ENCODE measurements around the gene GIMAP5.

The GIMAP5 gene

DNA sequence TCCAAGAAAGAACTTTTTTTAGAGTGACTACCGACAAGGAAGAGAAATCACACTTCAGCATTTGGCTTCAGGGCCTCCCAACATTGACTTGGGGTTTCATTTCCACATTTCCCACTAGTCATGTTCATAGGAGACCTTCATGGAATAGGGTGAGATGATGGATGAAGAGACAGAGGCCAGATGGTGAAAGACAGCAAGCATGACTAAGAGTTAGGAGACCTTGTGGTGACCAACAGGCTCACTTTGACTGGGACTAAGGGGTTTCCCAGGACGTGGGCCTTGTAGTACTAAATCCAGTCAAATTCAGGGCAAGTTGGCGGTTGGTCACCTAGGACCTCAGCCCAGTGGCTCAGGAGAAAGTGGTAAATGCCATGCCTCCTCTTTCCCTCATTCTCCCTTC is 3.0 kb upstream of the GIMAP5 start:
- Histone ChIP-seq H3K79me2 (ENCODE audit: insufficient read depth, low read depth) (no peaks in the 10 kb centered on the region), H3K4me2 (no peak overlapping the region), H3K4me3 (IDR thresholded peaks at IDR 0.05; ENCODE audit: insufficient read depth, low read depth, low read length) (no peak overlapping the region), H4K20me1 (ENCODE audit: insufficient read depth) (no peaks in the 10 kb centered on the region), H2AFZ (ENCODE audit: low read depth) (no peak overlapping the region), H3K4me1 (ENCODE audit: low read depth, poor library complexity, severe bottlenecking) (no peaks in the 10 kb centered on the region), H3K36me3 (ENCODE audit: insufficient read depth) (no peaks in the 10 kb centered on the region), H3K27me3 (ENCODE audit: insufficient read depth, low read depth) (no peaks in the 10 kb centered on the region), H3K27ac (no peak overlapping the region), H3K9ac (no peak overlapping the region)
- TF ChIP-seq, protein P1, sequence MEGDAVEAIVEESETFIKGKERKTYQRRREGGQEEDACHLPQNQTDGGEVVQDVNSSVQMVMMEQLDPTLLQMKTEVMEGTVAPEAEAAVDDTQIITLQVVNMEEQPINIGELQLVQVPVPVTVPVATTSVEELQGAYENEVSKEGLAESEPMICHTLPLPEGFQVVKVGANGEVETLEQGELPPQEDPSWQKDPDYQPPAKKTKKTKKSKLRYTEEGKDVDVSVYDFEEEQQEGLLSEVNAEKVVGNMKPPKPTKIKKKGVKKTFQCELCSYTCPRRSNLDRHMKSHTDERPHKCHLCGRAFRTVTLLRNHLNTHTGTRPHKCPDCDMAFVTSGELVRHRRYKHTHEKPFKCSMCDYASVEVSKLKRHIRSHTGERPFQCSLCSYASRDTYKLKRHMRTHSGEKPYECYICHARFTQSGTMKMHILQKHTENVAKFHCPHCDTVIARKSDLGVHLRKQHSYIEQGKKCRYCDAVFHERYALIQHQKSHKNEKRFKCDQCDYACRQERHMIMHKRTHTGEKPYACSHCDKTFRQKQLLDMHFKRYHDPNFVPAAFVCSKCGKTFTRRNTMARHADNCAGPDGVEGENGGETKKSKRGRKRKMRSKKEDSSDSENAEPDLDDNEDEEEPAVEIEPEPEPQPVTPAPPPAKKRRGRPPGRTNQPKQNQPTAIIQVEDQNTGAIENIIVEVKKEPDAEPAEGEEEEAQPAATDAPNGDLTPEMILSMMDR (conservative IDR thresholded peaks at IDR 0.05; ENCODE audit: low read depth, low read length): no peak

DNA sequence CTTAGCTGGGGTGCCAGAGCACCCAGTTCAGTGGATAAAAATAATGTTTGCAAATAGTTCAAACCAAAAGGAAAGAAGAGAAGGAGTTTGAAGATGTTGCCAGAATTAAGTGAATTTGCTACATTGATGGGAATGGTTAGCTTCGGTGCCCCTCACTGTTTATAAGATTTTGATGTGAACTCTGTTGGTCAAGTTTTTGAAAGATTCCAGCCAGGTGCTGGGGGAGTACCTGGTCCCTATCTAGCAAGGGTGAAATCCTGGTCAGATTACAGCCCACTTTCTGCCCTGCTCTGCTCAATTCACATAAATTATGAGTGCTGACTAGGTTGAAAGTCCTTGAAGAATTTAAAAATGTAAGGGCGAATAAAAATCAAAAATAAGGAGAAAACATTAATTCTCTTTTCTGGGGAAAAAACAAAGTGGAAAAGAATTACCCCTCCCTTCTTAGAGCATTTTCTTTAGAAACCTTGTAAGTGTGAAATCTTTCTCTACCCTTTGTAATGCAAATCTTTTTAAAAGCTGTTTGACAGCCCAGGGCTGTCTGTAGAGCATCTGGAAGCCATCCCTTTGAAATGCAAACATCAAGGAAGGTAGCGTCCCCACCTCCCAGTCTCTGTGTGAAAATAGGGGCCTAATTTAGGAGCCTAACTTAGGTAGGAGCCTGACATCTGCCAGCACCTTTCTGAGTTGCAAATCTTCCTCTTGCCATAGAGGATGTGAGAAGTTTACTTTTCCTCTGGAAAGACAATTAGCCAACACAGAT is 1.4 kb upstream of the GIMAP5 start:
- no peak overlapping the region for H3K4me3 ChIP-seq (IDR thresholded peaks at IDR 0.05; ENCODE audit: insufficient read depth, low read depth, low read length)
- no peak overlapping the region for H3K27ac ChIP-seq
- no peaks in the 10 kb centered on the region for H3K36me3 ChIP-seq (ENCODE audit: insufficient read depth)
- no peak overlapping the region for H3K4me2 ChIP-seq
- no peaks in the 10 kb centered on the region for H4K20me1 ChIP-seq (ENCODE audit: insufficient read depth)
- no peaks in the 10 kb centered on the region for H3K27me3 ChIP-seq (ENCODE audit: insufficient read depth, low read depth)
- H3K79me2 ChIP-seq (ENCODE audit: insufficient read depth, low read depth): no peaks in the 10 kb centered on the region
- H3K4me1 ChIP-seq (ENCODE audit: low read depth, poor library complexity, severe bottlenecking): no peaks in the 10 kb centered on the region
- H3K9ac ChIP-seq: no peak overlapping the region
- TF ChIP-seq, protein P1 (conservative IDR thresholded peaks at IDR 0.05; ENCODE audit: low read depth, low read length): no peak
- no peak overlapping the region for H2AFZ ChIP-seq (ENCODE audit: low read depth)

DNA sequence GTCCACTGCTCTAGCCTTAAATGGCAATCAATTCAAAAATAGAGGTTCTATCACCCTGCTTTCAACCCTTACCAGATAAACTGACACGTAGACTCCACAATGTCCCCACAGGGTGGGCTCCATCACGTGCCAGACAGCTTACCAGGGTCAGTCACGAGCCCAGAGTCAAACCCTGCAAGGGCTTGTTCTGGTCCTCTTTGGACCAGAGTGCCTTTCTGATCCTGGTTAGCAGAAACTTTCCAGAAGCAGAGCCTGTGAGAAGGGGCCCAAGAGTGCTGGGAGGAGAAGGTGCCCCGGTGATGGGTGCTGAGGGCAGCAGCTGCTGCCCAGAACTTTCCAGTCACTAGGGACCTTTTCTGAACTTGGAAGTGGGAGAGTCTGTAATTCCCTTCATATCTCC is 354 bp upstream of the GIMAP5 start:
- H3K79me2 ChIP-seq (ENCODE audit: insufficient read depth, low read depth): no peaks in the 10 kb centered on the region
- H3K4me2 ChIP-seq: no peak overlapping the region
- H3K36me3 ChIP-seq (ENCODE audit: insufficient read depth): no peaks in the 10 kb centered on the region
- H3K4me1 ChIP-seq (ENCODE audit: low read depth, poor library complexity, severe bottlenecking): no peaks in the 10 kb centered on the region
- H2AFZ ChIP-seq (ENCODE audit: low read depth): no peak overlapping the region
- H3K9ac ChIP-seq: no peak overlapping the region
- H3K27me3 ChIP-seq (ENCODE audit: insufficient read depth, low read depth): no peaks in the 10 kb centered on the region
- H3K27ac ChIP-seq: no peak overlapping the region
- no peak overlapping the region for H3K4me3 ChIP-seq (IDR thresholded peaks at IDR 0.05; ENCODE audit: insufficient read depth, low read depth, low read length)
- no peaks in the 10 kb centered on the region for H4K20me1 ChIP-seq (ENCODE audit: insufficient read depth)
- TF ChIP-seq, protein P1 (conservative IDR thresholded peaks at IDR 0.05; ENCODE audit: low read depth, low read length): no peak

DNA sequence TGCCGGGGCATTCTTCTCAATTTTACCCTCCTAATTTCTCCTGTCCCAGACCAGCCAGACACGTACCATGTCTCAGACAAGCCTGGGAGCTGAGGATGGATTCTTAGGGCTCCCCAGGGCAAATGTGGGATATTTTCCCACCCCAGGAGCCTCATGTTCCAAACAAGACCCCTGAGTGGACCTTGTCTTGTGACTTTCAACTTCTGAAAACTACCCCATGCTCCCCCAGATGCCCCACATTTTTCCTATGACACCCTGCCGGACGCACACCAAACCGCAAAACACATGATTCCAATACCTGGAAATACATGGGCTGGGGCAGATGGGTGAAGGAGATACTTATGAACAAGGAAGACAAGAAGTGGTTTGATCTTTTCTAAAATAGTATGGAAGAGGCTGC is 874 bp downstream of the GIMAP5 start:
- H3K9ac ChIP-seq: no peak overlapping the region
- H2AFZ ChIP-seq (ENCODE audit: low read depth): no peak overlapping the region
- H3K27me3 ChIP-seq (ENCODE audit: insufficient read depth, low read depth): no peaks in the 10 kb centered on the region
- TF ChIP-seq, protein P1 (conservative IDR thresholded peaks at IDR 0.05; ENCODE audit: low read depth, low read length): no peak
- no peak overlapping the region for H3K4me3 ChIP-seq (IDR thresholded peaks at IDR 0.05; ENCODE audit: insufficient read depth, low read depth, low read length)
- no peak overlapping the region for H3K4me2 ChIP-seq
- H3K4me1 ChIP-seq (ENCODE audit: low read depth, poor library complexity, severe bottlenecking): no peaks in the 10 kb centered on the region
- H3K27ac ChIP-seq: no peak overlapping the region
- no peaks in the 10 kb centered on the region for H3K79me2 ChIP-seq (ENCODE audit: insufficient read depth, low read depth)
- no peaks in the 10 kb centered on the region for H4K20me1 ChIP-seq (ENCODE audit: insufficient read depth)
- H3K36me3 ChIP-seq (ENCODE audit: insufficient read depth): no peaks in the 10 kb centered on the region

Data from KMS-11 (cell line).